ENCODE data around the gene LGSN. TPM values are rescaled to one million over a fixed set of nuclear protein-coding genes. Genes with fewer than 3 reads are reported as not detected.
"Not testable (repeated sequence)": the region's sequence is repeated elsewhere in the genome, so short reads cannot be mapped to it uniquely, and the experiment has no call there.

The LGSN gene
- total RNA-seq, 1 donor from 2014 or later, result not detected

GRCh38 chr6:63313111-63313510, 6.7 kb downstream of the LGSN start:
- ATAC-seq, result no peak
- intact Hi-C loops (cut with DNase I), result no loop called here
- DNase-seq (ENCODE audit: missing footprints), result no peak

- DNase-seq (ENCODE audit: missing footprints), result no peak
- intact Hi-C loops (cut with DNase I), result loop anchor here (5.0 kb wide), 1 partner anchor 455 kb away; no protein-coding TSS in a partner anchor
- ATAC-seq, result no peak
Observed at GRCh38 chr6:63307581-63308246, 12.1 kb downstream of the LGSN start.

- DNase-seq (ENCODE audit: missing footprints) (no peak), ATAC-seq (no peak)
- intact Hi-C loops (cut with DNase I), result loop anchor here (5.0 kb wide), 1 partner anchor 456 kb away; no protein-coding TSS in a partner anchor
Observed at GRCh38 chr6:63306420-63306819, 13.4 kb downstream of the LGSN start.

- DNase-seq (ENCODE audit: missing footprints), result no peak
- ATAC-seq, result no peak
- intact Hi-C loops (cut with DNase I), result loop anchor here (5.0 kb wide), 1 partner anchor 457 kb away; no protein-coding TSS in a partner anchor
Observed at GRCh38 chr6:63305277-63305676, 14.5 kb downstream of the LGSN start.

- intact Hi-C loops (cut with DNase I), result no loop called here
- DNase-seq (ENCODE audit: missing footprints) (no peak), ATAC-seq (no peak)
Observed at GRCh38 chr6:63303476-63303875, 16.3 kb downstream of the LGSN start.

GRCh38 chr6:63299667-63300066, 20.1 kb downstream of the LGSN start:
- ATAC-seq, result no peak
- intact Hi-C loops (cut with DNase I), result no loop called here
- DNase-seq (ENCODE audit: missing footprints), result no peak

- no peak for DNase-seq (ENCODE audit: missing footprints)
- intact Hi-C loops (cut with DNase I), result no loop called here
- no peak for ATAC-seq
Observed at GRCh38 chr6:63295553-63296194, 24.1 kb downstream of the LGSN start.

- intact Hi-C loops (cut with DNase I), result no loop called here
- DNase-seq (ENCODE audit: missing footprints) (no peak), ATAC-seq (no peak)
Observed at GRCh38 chr6:63290492-63291058, 29.2 kb downstream of the LGSN start.

GRCh38 chr6:63289269-63289872, 30.4 kb downstream of the LGSN start:
- no peak for DNase-seq (ENCODE audit: missing footprints)
- ATAC-seq, result no peak
- intact Hi-C loops (cut with DNase I), result no loop called here

GRCh38 chr6:63280639-63281180, 39.1 kb downstream of the LGSN start:
- intact Hi-C loops (cut with DNase I), result no loop called here
- ATAC-seq (no peak), DNase-seq (ENCODE audit: missing footprints) (no peak)

GRCh38 chr6:63278916-63279315, 40.9 kb downstream of the LGSN start:
- intact Hi-C loops (cut with DNase I), result no loop called here
- no peak for DNase-seq (ENCODE audit: missing footprints)
- no peak for ATAC-seq

- no peak for ATAC-seq
- DNase-seq (ENCODE audit: missing footprints), result no peak
- intact Hi-C loops (cut with DNase I), result no loop called here
Observed at GRCh38 chr6:63275953-63276352, 43.8 kb downstream of the LGSN start.

GRCh38 chr6:63274795-63275430, 44.9 kb downstream of the LGSN start:
- DNase-seq (ENCODE audit: missing footprints); intact Hi-C loops (cut with DNase I); ATAC-seq: not testable (repeated sequence)

- no peak for ATAC-seq
- intact Hi-C loops (cut with DNase I), result no loop called here
- no peak for DNase-seq (ENCODE audit: missing footprints)
Observed at GRCh38 chr6:63272397-63272796, 47.4 kb downstream of the LGSN start.

GRCh38 chr6:63269470-63269869, 50.3 kb downstream of the LGSN start:
- intact Hi-C loops (cut with DNase I), result no loop called here
- no peak for DNase-seq (ENCODE audit: missing footprints)
- ATAC-seq, result no peak

- no peak for DNase-seq (ENCODE audit: missing footprints)
- no peak for ATAC-seq
- intact Hi-C loops (cut with DNase I), result no loop called here
Observed at GRCh38 chr6:63268574-63268973, 51.2 kb downstream of the LGSN start.

- intact Hi-C loops (cut with DNase I), result no loop called here
- DNase-seq (ENCODE audit: missing footprints) (no peak), ATAC-seq (no peak)
Observed at GRCh38 chr6:63267828-63268227, 52.0 kb downstream of the LGSN start.

- DNase-seq (ENCODE audit: missing footprints), result no peak
- no peak for ATAC-seq
- intact Hi-C loops (cut with DNase I), result no loop called here
Observed at GRCh38 chr6:63267046-63267445, 52.7 kb downstream of the LGSN start.

- no peak for ATAC-seq
- intact Hi-C loops (cut with DNase I), result no loop called here
Observed at GRCh38 chr6:63263444-63263843, 56.3 kb downstream of the LGSN start.

More at GRCh38 chr6:63263444-63263843, 56.3 kb downstream of the LGSN start:
- no peak for DNase-seq (ENCODE audit: missing footprints)
